K562 (cell line): Measurements from ENCODE around the gene MAP1LC3B.

ENCODE experiments used
- CHD2 ChIP-seq: IDR thresholded peaks from 2 replicates; pipeline ENCODE4 v1.6.1; 2011; ENCODE audit warnings: low read depth, low read length
- CTCF ChIP-seq, 3 experiments: IDR thresholded peaks in 2 of 3; conservative IDR thresholded peaks in 1 of 3; 2 replicates each; pipeline ENCODE4 v1.5.1; 2011 to 2012; ENCODE audit warnings: low read length in 3 of 3, mild to moderate bottlenecking in 3 of 3, control low read depth in 2 of 3, improper control_type of control experiment in 1 of 3, inconsistent platforms in 1 of 3, low read depth in 1 of 3, mixed read lengths in 1 of 3, moderate library complexity in 1 of 3; ENCODE audit not compliant: insufficient read depth in 2 of 3
- EGR1 ChIP-seq: fragments of 450-650 bp; conservative IDR thresholded peaks from 2 replicates; pipeline ENCODE4 v1.6.1; 2017; ENCODE audit warnings: mild to moderate bottlenecking
- ELF1 ChIP-seq: fragments of 200-800 bp; sonication (Bioruptor generic); IDR thresholded peaks from 2 replicates; pipeline ENCODE4 v1.6.1; 2016; ENCODE audit warnings: missing genetic modification characterization, missing compliant biosample characterization
- EP300 ChIP-seq: IDR thresholded peaks from 2 replicates; pipeline ENCODE4 v1.6.1; 2012; ENCODE audit warnings: low read length, improper control_type of control experiment
- MAZ ChIP-seq, 2 experiments: fragments of 450-650 bp in 1 of 2; sonication (generic) in 1 of 2; formaldehyde crosslinking; IDR thresholded peaks in 1 of 2; conservative IDR thresholded peaks in 1 of 2; 2 replicates each; pipeline versions ENCODE4 v1.4.0 to v1.5.0; 2020; ENCODE audit warnings: mild to moderate bottlenecking in 1 of 2, missing genetic modification reagents in 1 of 2
- PHF21A ChIP-seq: fragments of 450-650 bp; IDR thresholded peaks from 2 replicates; pipeline ENCODE4 v1.6.1; 2017; ENCODE audit warnings: low read depth, borderline replicate concordance
- POLR2AphosphoS5 ChIP-seq: IDR thresholded peaks from 2 replicates; pipeline ENCODE4 v1.6.1; 2011; ENCODE audit warnings: mild to moderate bottlenecking, low read depth, low read length, moderate library complexity; ENCODE audit not compliant: control insufficient read depth, insufficient read depth
- SMC3 ChIP-seq: conservative IDR thresholded peaks from 2 replicates; pipeline ENCODE4 v1.6.1; 2011; ENCODE audit warnings: low read depth, low read length, improper control_type of control experiment; ENCODE audit not compliant: insufficient read depth
- SP1 ChIP-seq: sonication (generic); formaldehyde crosslinking; IDR thresholded peaks from 2 replicates; pipeline ENCODE4 v1.8.1; 2022; ENCODE audit warnings: mild to moderate bottlenecking, missing genetic modification reagents
- TCF3 ChIP-seq: sonication (generic); formaldehyde crosslinking; IDR thresholded peaks from 2 replicates; pipeline ENCODE4 v1.4.0; 2020; ENCODE audit warnings: mild to moderate bottlenecking, missing genetic modification reagents
- ZFX ChIP-seq: sonication (generic); formaldehyde crosslinking; IDR thresholded peaks from 2 replicates; pipeline ENCODE4 v1.8.0; 2022; ENCODE audit warnings: mild to moderate bottlenecking, missing genetic modification reagents, moderate library complexity
- ZNF274 ChIP-seq: IDR thresholded peaks from 2 replicates; pipeline ENCODE4 v1.6.1; 2011; ENCODE audit warnings: low read depth, mild to moderate bottlenecking, low read length, moderate library complexity, borderline replicate concordance

- no peak for TF ChIP-seq EGR1
- TF ChIP-seq ZFX (CRISPR knock-in tag): no peak
- no peak for TF ChIP-seq CHD2
- TF ChIP-seq ELF1 (tag): no peak
- TF ChIP-seq ZNF274: no peak
- no peak for TF ChIP-seq PHF21A
- TF ChIP-seq CTCF (IDR thresholded peaks at IDR 0.05 in 2 of 3, conservative IDR thresholded peaks at IDR 0.05 in 1 of 3; ENCODE audit: insufficient read depth in 2 of 3, low read depth in 1 of 3, low read length in 3 of 3): no peak
- no peak for TF ChIP-seq TCF3 (CRISPR knock-in tag)
- TF ChIP-seq POLR2AphosphoS5: no peak
- no peak for TF ChIP-seq SMC3
- no peak for TF ChIP-seq MAZ (CRISPR knock-in tag; conservative IDR thresholded peaks at IDR 0.05 in 1 of 2, IDR thresholded peaks at IDR 0.05 in 1 of 2)
- TF ChIP-seq SP1 (CRISPR knock-in tag): no peak
- TF ChIP-seq EP300: no peak
Observed at GRCh38 chr16:87435372-87436224, 43.5 kb downstream of the MAP1LC3B start.
